ENCODE results near the gene TACR1.

DNA sequence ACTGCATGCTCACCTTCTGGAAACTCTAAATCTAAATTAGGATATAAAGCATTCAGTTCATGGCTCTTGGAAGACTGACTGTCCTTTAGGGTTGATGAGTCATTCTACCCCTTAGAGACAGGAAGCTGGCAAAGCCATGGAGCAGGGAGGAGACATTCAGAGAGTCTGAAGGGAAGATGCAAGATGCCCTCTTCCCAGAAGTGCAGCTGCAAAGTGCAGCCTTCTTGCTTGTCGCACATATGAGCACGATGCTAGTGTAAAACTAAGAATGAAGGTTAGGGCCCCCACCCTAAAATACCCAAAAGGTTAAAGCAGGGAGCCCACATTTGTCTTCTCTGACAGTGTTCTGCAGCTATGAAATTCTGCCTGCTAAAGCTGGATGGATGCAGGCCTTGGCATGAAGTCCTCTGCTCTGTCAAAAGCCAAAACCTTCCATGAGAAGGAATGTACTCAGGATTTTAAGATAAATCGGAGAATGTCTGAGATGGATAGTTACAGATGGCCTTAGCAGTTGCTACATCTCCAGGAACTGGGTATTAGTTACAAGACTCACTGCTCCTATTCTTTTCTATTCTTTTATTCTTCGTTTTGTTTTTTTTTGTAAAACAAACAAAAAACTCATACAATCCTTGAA lies 151.2 kb downstream of the TACR1 start:
- TF ChIP-seq, protein P1, sequence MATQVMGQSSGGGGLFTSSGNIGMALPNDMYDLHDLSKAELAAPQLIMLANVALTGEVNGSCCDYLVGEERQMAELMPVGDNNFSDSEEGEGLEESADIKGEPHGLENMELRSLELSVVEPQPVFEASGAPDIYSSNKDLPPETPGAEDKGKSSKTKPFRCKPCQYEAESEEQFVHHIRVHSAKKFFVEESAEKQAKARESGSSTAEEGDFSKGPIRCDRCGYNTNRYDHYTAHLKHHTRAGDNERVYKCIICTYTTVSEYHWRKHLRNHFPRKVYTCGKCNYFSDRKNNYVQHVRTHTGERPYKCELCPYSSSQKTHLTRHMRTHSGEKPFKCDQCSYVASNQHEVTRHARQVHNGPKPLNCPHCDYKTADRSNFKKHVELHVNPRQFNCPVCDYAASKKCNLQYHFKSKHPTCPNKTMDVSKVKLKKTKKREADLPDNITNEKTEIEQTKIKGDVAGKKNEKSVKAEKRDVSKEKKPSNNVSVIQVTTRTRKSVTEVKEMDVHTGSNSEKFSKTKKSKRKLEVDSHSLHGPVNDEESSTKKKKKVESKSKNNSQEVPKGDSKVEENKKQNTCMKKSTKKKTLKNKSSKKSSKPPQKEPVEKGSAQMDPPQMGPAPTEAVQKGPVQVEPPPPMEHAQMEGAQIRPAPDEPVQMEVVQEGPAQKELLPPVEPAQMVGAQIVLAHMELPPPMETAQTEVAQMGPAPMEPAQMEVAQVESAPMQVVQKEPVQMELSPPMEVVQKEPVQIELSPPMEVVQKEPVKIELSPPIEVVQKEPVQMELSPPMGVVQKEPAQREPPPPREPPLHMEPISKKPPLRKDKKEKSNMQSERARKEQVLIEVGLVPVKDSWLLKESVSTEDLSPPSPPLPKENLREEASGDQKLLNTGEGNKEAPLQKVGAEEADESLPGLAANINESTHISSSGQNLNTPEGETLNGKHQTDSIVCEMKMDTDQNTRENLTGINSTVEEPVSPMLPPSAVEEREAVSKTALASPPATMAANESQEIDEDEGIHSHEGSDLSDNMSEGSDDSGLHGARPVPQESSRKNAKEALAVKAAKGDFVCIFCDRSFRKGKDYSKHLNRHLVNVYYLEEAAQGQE (IDR thresholded peaks at IDR 0.05; ENCODE audit: unreplicated experiment): no peak
- TF ChIP-seq, protein P2, sequence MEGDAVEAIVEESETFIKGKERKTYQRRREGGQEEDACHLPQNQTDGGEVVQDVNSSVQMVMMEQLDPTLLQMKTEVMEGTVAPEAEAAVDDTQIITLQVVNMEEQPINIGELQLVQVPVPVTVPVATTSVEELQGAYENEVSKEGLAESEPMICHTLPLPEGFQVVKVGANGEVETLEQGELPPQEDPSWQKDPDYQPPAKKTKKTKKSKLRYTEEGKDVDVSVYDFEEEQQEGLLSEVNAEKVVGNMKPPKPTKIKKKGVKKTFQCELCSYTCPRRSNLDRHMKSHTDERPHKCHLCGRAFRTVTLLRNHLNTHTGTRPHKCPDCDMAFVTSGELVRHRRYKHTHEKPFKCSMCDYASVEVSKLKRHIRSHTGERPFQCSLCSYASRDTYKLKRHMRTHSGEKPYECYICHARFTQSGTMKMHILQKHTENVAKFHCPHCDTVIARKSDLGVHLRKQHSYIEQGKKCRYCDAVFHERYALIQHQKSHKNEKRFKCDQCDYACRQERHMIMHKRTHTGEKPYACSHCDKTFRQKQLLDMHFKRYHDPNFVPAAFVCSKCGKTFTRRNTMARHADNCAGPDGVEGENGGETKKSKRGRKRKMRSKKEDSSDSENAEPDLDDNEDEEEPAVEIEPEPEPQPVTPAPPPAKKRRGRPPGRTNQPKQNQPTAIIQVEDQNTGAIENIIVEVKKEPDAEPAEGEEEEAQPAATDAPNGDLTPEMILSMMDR (conservative IDR thresholded peaks at IDR 0.05; ENCODE audit: low read depth in 2 of 2): no peak
- no peak for TF ChIP-seq POLR2AphosphoS5 (IDR thresholded peaks at IDR 0.05; ENCODE audit: low read depth)
- no peak for TF ChIP-seq JUNB (IDR thresholded peaks at IDR 0.05; ENCODE audit: unreplicated experiment)
- TF ChIP-seq EZH2 (IDR thresholded peaks at IDR 0.05; ENCODE audit: low read depth, unreplicated experiment): no peak
- TF ChIP-seq, protein P3, sequence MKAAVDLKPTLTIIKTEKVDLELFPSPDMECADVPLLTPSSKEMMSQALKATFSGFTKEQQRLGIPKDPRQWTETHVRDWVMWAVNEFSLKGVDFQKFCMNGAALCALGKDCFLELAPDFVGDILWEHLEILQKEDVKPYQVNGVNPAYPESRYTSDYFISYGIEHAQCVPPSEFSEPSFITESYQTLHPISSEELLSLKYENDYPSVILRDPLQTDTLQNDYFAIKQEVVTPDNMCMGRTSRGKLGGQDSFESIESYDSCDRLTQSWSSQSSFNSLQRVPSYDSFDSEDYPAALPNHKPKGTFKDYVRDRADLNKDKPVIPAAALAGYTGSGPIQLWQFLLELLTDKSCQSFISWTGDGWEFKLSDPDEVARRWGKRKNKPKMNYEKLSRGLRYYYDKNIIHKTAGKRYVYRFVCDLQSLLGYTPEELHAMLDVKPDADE (IDR thresholded peaks at IDR 0.05): no peak
- TF ChIP-seq ZNF114 (CRISPR knock-in tag; IDR thresholded peaks at IDR 0.05): no peak
- TF ChIP-seq CREB1 (CRISPR knock-in tag; IDR thresholded peaks at IDR 0.05; ENCODE audit: low read depth): no peak
- no peak for TF ChIP-seq EZH2phosphoT487 (IDR thresholded peaks at IDR 0.05; ENCODE audit: unreplicated experiment)
- TF ChIP-seq NANOG (IDR thresholded peaks at IDR 0.05; ENCODE audit: borderline replicate concordance): no peak
- TF ChIP-seq ZNF331 (CRISPR knock-in tag; IDR thresholded peaks at IDR 0.05; ENCODE audit: low read depth): no peak

All from GM23338 (cell line).